ENCODE data around the gene SCO2.

- TF ChIP-seq POLR2AphosphoS5 (IDR thresholded peaks at IDR 0.05; ENCODE audit: low read depth, low read length): no peak
- no peak for TF ChIP-seq CTCF (IDR thresholded peaks at IDR 0.05 in 2 of 3, conservative IDR thresholded peaks at IDR 0.05 in 1 of 3; ENCODE audit: borderline replicate concordance in 1 of 3, insufficient read depth in 1 of 3, low read depth in 2 of 3, low read length in 2 of 3)
- no peak for TF ChIP-seq REST (IDR thresholded peaks at IDR 0.05; ENCODE audit: low read depth)
- no peak for TF ChIP-seq EGR1 (IDR thresholded peaks at IDR 0.05; ENCODE audit: low read depth)
- TF ChIP-seq SIN3A (IDR thresholded peaks at IDR 0.05; ENCODE audit: low read depth): no peak
Measured at GRCh38 chr22:50502096-50502495, 23.3 kb downstream of the SCO2 start.

Measured in HCT116 (cell line).